HG03135 (cell line): ENCODE data around the gene RPS6KA2.
"Not testable (repeated sequence)": the region's sequence is repeated elsewhere in the genome, so short reads cannot be mapped to it uniquely, and the experiment has no call there.

ENCODE experiments used
- ATAC-seq: cut with Tn5 transposase; IDR thresholded peaks from one replicate; pipeline ENCODE4 v1.9.1; 2021; ENCODE audit warnings: mild to moderate bottlenecking, moderate library complexity; ENCODE audit not compliant: unreplicated experiment

The RPS6KA2 gene

DNA sequence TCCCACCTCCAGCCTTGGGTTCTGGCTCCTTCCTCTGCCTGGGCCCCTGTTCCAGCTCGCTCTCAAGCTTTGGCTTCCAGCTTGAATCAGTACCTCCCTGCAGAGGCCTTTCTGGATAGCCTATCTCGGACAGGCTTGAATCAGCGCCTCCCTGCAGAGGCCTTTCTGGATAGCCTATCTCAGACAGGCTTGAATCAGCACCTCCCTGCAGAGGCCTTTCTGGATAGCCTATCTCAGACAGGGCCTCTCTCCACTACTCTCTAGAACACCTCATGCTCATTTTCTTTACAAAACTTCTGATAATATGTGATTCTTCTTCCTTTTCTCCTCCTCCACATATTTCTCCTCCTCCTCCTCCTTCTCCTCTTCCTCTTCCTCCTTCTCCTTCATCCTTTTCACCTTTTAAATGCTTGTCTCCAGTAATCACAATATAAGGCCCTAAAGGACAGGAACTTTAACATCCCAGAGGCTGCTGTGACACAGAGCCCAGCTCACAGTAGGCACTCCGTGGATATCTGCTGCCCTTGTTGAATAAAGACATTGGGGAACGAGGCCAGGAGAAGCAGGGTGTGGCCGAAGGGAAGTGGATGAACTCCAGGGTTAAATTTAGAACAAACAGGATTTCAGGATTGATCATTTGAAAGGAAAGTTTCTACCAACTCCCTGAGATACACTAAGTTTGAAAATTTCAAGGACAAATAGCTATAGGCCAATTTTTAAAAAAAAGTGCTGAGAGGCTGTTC, 9.3 kb upstream of the RPS6KA2 start:
- no peak for ATAC-seq

DNA sequence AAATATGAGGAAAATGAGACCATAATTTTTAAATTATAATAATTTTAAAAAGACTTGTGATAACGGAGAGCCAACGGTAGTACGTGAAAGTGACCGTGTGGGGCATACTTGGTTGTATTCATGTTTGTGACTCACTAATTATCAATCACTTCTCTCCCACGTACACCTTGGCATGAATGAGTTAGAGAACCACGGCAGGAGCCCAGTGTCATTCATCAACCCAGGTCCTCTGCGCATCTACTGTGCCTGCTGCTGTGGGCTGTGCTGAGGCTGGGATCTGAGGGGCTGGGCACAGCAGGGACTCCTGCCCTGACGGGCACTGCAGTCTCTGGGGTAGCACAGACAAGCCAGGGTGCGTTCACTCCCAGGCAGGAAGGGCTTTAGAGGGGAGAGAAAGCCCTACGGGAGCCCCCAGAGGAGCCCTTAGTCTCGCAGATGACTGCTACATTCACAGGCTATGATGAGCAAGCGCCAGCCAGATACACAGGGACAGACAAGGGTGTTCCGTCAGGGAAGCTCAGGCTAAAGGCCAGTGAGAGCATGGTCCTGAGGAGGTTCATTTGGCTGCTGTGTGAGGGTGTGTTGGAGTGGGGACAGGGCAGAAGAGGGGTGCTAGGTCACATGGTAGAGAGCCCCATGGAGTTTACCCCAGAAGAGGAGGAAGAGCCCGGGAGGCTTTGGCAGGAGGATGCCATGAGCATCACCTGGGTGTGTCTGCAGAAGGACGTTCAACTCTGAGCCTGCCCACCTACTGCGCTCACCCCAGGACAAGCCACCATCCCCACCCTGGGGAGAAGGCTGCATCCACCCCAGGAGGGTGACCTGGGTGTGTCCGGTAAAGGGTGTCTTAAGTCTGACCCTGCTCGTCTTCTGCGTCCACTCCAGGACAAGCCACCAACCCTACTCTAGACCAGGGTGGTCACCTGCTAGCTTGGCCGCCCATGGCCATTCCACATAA, 8.2 kb upstream of the RPS6KA2 start:
- no peak for ATAC-seq

DNA sequence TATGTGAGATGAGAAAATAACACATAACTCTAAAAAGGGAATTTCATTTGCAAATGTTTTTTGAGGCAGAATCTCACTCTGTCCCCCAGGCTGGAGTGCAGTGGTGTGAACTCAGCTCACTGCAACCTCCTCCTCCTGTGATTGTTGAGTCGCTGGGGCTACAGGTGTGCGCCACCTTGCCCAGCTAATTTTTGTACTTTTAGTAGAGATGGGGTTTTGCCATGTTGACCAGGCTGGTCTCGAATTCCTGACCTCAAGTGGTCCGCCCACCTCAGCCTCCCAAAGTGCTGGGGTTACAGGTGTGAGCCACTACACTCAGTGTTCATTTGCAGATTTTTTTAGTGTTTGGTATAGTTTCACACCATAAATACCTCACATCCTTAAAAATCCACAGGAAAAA, 7.5 kb upstream of the RPS6KA2 start:
- ATAC-seq, result not testable (repeated sequence)

DNA sequence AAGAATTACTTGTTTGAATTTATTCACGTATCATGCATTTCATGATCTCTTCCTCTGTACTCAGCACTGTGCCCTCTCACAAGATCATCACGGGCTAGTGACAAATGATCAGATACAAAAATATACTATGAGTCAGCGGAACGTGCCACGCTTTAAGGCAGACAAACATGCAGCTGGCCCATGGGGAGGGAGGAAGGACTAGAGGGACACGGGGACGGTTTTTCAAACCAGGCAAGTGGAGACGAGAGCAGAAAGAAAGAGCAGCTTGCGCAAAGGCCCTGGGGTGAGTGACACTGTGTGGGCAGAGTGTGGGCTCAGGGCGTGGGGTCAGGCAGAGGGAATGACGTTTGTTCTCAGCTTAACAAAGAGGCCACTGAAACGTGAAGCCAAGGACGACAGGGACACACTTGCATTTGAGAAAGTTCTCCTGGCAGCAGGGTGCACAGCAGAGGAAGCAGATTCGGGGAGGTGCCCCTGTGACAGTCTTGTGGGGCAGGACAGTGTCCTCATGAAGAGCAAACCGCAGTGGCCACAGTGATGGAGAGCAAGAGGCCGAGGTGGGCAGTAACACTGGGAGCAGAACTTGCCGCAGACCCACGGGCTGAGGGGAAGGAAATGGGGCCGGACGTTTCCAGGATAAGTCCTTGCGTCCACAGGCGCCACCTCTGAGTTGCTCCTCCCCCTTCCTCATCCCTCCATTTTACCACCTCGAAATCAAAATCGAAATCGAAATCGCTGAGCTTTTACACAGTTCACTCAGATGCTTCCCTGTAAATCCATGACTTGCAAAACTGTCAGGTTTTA, 6.9 kb upstream of the RPS6KA2 start:
- no peak for ATAC-seq

DNA sequence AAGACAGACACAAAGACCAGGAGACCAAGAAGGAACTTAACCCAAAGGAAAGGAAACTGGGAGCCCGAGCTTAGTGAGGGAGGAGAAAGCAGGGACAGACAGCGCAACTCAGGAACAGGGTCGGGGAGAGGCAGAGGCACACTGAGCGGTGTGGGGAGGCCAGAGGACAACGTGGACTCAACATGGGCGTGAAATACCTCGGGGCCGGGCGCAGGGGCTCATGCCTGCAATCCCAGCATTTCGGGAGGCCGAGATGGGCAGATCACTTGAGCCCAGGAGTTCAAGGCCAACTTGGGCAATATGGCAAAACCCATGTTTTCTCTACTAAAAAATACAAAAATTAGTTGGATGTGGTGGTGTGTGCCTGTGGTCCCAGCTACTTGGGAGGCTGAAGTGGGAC, 5.7 kb upstream of the RPS6KA2 start:
- no peak for ATAC-seq

DNA sequence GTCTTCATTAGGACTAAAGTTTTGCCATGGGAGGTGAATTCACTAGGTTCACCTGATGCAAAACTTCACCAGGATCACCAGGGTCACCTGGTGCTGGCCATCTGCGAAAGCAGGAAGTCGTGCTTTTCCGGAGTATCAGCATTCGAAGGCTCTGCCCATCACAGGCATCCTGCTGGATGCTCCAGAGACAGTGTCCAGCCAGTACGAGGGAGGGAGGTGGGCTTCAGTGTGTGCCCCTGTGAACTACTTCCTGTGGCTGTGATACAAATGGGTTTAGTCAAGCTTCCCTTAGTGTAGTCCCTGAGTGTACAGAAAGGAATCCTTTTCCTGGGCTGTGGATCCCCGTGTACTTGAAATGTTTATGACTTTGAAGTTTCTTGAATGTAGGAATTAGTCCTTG, 3.4 kb upstream of the RPS6KA2 start:
- no peak for ATAC-seq

DNA sequence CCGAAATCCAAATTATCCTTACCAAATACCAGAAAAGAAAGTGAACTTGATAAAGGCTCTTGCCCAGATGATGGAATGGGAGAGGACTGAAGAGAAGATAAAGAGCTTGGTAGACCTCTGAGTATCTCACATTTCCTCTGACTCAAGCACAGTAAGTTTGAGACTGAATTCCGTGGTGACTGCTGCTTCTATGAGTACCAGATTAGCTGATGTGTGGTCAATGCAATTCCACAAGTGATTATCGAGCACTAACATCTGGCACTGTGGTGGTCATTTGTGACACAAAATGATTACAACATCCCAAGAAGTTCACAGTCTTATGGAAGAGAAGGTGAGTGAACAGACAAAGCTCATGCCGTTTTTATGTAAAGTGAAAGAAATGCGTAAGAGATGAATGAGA, 2.6 kb upstream of the RPS6KA2 start:
- no peak for ATAC-seq

DNA sequence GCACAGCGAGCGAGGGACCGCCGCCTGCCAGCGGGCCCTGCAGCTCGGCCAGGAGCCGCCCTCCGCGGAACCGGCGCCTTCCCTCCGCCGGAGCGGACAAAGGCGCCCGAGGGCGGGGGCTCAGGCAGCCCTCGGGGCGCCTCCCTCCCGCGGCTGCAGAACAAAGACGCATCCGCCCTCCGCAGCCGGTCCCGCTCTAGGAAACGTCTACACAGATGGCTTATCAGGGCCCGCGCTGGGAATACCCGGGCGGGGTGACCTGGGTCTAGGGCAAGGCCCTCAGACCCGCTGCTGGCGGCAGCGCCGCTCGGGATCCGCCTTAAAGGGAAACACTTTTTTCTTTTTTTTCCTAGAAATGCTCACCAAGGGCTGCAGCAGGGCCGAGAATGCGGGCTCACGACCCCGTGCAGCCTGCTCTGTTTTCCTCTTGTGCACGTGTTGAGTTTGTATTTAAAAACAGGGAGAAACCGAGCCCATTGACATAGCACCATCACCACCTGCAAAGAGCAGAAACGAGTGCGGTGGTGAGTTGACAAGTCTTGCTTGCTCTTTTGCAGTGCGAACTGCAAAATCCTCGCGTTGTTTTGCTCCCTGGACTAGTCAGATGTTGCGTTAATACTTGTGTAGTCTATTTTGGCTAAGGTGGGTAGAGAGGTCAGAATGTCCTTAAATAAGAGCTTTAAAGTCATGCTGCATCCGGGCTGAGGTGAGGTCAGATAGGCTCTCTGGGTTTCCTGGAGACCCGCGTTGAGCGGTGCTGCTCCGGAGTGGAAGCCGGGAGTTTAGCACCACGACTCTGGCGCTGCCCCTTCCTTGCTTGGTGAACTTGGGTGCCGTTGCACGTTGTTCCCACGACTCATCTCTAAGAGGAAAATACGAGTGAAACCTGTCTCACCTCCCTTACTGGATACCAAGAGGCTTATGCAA, 1.1 kb upstream of the RPS6KA2 start:
- ATAC-seq, result peak; percentile 23

DNA sequence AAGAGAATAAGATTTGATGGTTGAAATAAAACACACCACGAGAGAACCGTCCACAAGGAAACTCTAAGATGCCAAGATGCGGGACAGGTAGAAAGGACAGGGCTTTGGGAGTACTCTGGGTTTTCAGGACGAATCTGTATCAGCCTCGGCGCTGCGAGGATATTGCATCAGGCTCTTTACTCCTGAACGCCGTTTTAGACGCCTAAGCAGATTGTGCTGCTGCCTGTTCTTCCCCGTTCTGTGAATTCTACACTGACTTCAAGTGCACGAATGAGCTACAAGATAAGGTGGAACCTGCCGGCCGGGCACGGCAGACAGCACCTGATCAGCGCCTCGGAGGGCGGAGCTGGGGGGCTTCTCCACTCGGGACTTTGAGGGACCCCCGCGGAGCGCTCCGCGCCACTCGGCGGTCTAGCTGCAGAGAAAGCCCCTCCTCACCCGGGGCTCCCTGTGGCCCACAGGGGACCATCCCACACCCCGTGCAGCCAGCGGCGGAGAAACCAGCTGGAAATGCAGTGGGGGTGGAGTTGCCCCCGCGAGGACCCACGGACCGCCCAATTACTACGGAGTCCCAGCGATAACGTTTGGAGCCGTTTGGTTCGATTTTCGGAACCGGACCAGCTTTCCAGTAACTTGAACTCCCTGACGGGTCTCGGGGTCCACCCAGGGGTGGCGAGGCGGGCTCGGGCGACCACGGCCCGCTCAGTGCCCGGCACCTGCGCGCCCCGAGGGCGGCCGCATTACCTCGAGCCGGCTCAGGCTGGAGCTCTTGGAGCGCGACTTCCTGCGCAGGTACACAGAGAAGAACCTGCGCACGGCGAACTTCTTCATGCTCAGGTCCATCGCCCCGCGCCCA, 646 bp downstream of the RPS6KA2 start:
- peak; percentile 0 for ATAC-seq

DNA sequence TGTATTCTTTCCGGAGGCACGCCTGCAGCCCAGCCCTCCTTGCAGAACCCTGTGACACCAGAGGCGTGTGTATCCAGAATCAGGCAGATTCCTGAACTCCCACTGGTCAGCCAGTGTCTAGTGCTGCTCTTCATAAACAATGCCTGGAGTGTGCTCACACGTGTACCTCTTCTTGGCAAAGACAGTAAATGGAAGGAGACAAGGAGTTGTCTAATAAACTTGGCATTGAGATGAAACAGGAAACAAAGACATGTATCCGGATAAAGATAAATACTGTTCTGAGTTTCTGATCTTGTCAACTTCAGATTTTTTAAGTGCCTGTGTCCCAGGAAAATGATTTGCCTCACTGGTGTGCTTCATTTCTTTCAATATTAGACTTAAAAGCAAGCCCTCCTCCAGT, 1.7 kb downstream of the RPS6KA2 start:
- ATAC-seq, result no peak

DNA sequence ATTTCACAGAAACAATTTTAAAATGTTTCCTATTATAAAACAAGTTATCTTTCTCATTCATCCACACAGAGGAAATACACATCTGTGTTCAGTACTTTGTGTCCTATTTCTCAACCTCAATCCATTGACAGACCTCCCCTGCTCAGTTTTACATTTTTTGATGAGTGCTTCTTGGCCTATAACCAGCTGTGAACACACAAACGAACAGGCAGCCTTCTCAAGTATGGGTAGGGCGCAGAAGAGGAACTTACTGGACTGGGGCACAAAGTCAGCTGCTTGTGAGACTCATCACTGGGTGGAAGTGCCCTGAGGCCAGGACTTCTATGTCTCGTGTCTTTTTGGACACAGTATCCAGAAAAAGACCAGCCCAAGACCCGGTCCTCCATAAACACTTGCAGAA, 2.8 kb downstream of the RPS6KA2 start:
- no peak for ATAC-seq

DNA sequence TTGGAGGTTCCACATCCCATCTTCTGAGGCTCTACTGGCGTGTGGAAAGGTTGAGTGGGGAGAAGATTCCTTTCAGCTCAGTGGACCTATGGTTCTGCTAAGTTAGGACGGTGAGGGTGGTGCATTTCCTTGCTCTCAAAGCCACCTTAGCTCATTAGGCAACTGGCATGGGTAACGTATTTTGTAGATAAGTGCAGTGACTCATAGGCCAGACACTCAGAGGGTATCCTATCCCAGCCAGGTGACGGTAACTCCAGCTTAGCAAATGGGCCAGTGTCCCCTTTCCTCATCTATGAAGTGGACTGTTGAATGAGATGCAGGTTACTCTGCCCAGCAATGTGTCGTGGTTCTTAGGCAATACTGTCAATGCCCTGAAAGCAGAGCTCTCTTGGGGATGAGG, 3.7 kb downstream of the RPS6KA2 start:
- ATAC-seq, result no peak

DNA sequence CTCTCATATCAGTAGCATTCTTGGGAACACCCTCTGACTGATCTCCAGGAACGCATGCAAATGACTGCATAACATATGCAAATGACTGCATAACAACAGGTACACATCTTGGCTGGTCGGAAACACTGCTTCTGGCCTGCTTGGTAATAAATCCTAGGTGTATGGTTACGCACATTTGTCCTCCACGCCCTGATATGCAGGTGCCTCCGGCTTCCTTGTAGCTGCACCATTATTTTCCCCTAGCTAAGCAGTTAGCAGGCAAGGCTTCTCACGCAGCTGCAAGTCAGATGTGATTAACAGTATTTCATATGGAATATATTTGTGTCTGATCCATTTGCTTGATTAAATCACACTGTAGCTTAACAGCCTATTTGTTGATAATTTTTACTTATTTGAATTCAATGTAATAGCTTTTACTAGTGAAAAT, 5.9 kb downstream of the RPS6KA2 start:
- no peak for ATAC-seq

DNA sequence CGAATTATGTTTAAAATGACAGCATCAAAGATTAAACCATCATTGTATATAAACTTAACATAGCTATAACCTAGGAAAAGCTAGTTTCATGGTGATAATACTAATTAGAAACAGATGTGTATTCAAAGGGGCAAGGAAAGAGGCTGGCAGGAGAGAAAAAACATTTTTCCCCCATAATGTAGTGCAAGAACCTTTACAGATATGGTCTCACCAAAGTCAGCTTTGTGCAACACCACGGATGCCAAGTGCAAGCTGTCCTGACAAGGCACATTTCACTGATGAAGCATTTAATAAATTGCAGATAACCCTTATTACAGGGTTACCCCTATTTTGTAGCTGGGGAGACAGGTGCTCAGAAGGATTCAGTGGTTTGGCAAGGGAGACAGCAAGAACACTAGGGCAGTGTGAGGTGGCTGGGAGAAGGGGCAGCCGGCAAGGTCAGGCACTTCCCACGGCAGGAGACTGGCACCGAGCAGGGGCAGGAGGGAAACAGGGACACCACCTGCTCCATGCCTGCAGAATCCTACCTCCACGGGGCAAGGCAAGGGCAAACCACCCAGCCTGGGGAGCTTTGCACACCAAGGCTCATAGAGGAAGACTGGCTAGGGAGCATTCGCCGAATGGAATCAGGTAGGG, 6.5 kb downstream of the RPS6KA2 start:
- no peak for ATAC-seq

DNA sequence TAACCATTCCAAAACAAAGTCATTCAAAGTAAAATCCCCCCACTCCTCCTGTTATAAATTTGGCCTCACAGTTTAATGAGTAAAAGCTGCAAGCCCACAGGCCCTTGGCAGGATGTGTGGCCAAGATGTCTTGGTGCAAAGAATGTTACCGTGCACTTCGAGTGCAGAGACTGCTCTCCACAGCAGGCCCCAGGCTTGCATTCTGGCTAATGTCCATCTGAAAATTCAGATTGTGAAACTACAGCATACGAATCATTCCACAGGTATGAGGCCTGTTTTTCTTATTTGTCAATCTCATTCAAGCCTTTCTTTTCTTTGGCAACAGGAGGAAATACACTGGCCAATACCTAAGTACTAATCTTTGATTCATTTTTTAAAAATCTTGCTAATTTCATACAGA, 7.1 kb downstream of the RPS6KA2 start:
- ATAC-seq, result no peak

DNA sequence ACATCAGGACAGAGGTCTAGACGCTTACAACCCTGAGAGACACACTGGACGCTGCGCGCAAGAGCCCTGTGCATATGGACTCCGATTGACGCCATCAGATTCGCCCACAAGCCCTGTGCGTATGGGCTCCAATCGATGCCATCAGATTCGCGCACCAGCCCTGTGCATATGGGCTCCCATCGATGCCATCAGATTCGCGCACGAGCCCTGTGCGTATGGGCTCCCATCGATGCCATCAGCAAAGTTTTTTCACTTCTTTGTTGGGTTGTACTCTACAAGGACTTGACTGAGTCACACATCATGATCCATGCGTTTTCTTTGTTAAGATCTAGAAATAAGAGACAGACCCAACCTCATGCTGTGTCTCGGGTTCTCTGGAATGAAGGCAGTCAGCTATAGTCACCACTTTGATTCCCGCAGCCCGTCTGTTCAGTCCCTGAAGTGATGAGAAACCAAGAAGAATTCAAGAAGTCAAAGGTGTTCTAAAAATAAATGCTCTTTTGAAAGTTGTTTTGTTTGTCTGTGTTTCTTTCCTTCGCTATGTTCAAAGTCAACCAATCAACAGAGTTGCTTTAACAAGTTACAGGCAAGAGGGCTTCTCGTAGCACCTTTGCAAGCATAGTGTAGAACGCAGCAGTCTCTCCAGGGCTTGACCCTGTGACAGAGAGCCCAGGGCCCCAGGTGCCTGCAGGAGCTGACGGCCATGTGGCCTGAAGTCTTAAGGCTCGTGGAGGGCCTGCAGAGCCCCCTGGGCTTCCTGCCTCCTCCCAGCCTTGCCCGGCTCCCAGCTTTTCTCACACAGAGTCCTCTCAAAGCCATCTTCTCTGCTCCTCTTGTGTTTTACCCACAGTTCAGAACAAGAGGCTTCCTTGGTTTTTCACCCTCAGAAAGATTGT, 7.9 kb downstream of the RPS6KA2 start:
- no peak for ATAC-seq

DNA sequence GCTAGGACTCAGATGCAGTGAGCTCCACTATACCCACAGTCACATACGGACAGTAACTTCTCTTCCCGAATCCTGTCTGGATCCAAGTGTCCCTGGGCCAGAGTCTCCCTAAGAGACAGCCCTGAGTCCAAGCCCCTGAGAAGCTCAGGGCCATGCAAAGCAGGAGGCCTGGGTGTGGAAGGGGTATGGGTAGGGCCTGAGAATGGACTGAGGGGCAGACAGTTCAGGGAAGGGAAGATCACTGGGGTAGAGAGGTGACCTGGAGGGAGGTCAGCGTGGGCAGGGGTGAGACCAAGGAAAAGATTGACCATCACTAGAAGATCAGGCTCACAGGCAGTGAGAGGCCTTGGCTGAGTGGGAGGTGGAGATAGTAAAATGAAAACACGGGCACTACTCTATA, 8.8 kb downstream of the RPS6KA2 start:
- ATAC-seq, result no peak

DNA sequence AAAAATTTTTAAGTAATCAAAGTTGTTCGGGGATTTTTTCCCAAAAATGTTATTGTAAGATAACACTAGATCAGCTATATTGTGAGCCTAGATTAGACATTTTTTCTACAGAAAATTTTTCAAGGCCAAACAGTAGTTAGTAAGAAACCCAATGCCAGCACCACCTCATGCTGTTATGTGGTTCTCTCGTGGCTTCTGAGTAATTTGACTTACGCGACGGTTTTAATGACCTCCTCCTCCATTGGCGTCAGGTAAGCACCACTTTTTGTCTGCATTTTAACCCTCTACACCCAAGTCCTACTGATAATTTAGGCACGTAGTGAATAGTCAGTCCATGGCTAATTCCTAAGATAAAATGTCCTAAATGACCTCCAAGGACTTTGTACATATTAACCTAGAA, 9.7 kb downstream of the RPS6KA2 start:
- no peak for ATAC-seq
